ENCODE data around the gene ZNF81. TPM values are rescaled to one million over a fixed set of nuclear protein-coding genes. Genes with fewer than 3 reads are reported as not detected.
"Not testable (repeated sequence)": the region's sequence is repeated elsewhere in the genome, so short reads cannot be mapped to it uniquely, and the experiment has no call there.

ZNF81 gene
- polyA plus RNA-seq, 2 of the 4 experiments (the other 2 are of a cell fraction) = 3.8 to 8.3 TPM

DNA sequence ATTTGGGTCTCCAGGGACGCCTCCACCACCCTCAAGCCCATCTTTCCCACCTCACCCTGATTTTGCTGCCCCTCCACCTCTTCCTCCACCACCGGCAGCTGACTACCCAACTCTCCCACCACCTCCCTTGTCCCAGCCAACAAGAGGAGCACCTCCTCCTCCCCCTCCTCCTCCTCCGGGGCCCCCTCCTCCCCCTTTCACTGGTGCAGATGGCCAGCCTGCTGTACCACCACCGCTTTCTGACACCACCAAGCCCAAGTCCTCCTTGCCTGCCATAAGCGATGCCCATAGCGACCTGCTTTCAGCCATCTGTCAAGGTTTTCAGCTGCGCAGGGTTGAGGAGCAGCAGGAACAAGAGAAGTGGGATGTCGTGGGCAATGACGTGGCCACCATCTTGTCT lies 32.4 kb upstream of the ZNF81 start:
- DNase-seq (ENCODE audit: low read depth in 1 of 2, low spot score in 1 of 2) (no peak), ATAC-seq (no peak), FAIRE-seq (no peak)
- no peak overlapping the region for H3K4me3 ChIP-seq
- POLR2A ChIA-PET = no interaction called here
- WGBS (ENCODE audit: missing lambda C conversion rate) = 82% methylated on average over 8 of the region's 9 CpGs
- TF ChIP-seq POLR2A (IDR thresholded peaks at IDR 0.05; ENCODE audit: low read length) = no peak
- TF ChIP-seq, protein P1, sequence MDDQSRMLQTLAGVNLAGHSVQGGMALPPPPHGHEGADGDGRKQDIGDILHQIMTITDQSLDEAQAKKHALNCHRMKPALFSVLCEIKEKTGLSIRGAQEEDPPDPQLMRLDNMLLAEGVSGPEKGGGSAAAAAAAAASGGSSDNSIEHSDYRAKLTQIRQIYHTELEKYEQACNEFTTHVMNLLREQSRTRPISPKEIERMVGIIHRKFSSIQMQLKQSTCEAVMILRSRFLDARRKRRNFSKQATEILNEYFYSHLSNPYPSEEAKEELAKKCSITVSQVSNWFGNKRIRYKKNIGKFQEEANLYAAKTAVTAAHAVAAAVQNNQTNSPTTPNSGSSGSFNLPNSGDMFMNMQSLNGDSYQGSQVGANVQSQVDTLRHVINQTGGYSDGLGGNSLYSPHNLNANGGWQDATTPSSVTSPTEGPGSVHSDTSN (IDR thresholded peaks at IDR 0.05) = no peak
- no peak overlapping the region for H3K4me2 ChIP-seq
- CTCF ChIA-PET = interaction anchor here (1.3 kb wide), 1 partner anchor 11 kb away, joined by 3 read pairs; no protein-coding TSS in a partner anchor
- H3K27ac ChIP-seq = no peak overlapping the region
- no peaks in the 10 kb centered on the region for H3K9me3 ChIP-seq
- no peaks in the 10 kb centered on the region for H3K4me1 ChIP-seq

DNA sequence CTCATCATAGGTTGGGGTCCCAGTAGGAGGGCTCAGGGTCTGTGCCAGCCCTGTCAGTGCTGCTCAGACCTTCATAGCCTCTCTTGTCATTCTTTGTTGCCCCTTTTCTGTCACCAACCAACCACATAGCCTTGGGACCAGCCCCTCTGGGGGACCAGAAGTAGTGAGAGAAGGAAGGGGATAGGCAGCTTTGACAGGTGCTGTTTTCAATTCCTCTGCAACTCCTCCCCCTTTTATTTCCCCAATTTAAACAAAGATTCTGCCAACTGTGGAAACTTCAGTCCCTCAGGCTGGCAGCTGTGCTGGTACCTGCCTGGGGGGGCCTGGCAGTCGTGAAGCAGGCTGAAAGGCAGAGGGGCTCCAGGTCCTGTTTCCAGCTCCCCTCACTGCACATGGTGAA lies 30.9 kb upstream of the ZNF81 start:
- H3K4me3 ChIP-seq; H3K27ac ChIP-seq; H3K4me1 ChIP-seq; FAIRE-seq; H3K4me2 ChIP-seq; POLR2A ChIA-PET; ATAC-seq; DNase-seq (ENCODE audit: low read depth in 1 of 2, low spot score in 1 of 2); H3K9me3 ChIP-seq: not testable (repeated sequence)
- WGBS (ENCODE audit: missing lambda C conversion rate) = 0% methylated on average over 1 of the region's 1 CpG
- CTCF ChIA-PET = interaction anchor here (2.3 kb wide), 1 partner anchor 10 kb away, joined by 6 read pairs; no protein-coding TSS in a partner anchor

DNA sequence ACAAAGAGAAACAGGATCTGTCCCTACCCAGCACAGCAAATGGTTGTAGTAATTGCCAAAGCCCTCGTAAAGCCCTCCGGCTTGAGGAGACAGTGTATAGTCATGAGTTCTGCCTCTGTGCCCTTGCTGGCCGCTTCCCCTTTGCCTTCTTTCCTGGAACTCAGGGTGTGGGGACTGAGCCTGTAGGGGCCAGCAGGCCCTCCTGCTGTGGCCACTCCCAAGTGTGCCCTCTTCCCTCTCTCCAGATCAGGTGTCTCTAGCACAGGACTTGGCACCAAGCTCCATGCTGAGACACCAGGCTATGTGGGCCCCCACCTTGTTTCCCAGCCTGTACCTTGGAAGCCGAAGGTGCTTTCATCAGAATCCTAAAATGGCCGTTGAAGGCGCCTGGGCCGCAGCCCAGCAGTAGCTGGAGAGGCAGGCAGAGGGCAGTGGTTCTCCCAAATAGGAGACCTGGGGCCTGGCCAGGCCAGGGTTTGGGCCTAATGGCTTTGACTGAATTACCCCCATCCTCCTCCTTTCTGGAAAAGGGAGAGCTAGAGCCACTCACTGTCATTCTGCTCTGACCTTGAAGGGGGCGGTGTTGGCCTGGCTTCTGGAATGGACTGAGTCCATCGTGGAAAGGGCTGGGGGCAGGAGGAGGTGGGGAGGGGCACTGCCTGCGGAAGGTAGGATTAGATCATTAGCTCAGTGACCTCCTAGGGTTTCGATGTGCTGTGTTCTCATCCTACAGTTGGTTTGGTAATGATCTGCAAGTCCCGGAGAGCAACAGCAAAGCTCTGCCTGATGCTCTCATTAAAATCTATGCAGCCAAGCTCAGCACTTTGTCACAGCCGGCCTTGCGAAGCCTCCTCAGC lies 30.1 kb upstream of the ZNF81 start:
- POLR2A ChIA-PET; FAIRE-seq; ATAC-seq; H3K27ac ChIP-seq; H3K4me3 ChIP-seq; H3K9me3 ChIP-seq; H3K4me2 ChIP-seq; H3K4me1 ChIP-seq; DNase-seq (ENCODE audit: low read depth in 1 of 2, low spot score in 1 of 2): not testable (repeated sequence)
- CTCF ChIA-PET = interaction anchor here (2.3 kb wide), 1 partner anchor 9 kb away, joined by 6 read pairs; no protein-coding TSS in a partner anchor
- 70% methylated on average over 9 of the region's 14 CpGs for WGBS (ENCODE audit: missing lambda C conversion rate)

GRCh38 chrX:47807272-47807538 lies 29.5 kb upstream of the ZNF81 start:
- H3K4me2 ChIP-seq; POLR2A ChIA-PET; DNase-seq (ENCODE audit: low read depth in 1 of 2, low spot score in 1 of 2); H3K4me1 ChIP-seq; H3K27ac ChIP-seq; FAIRE-seq; H3K4me3 ChIP-seq; H3K9me3 ChIP-seq; ATAC-seq: not testable (repeated sequence)
- CTCF ChIA-PET = interaction anchor here (2.3 kb wide), 1 partner anchor 8 kb away, joined by 6 read pairs; no protein-coding TSS in a partner anchor
- WGBS (ENCODE audit: missing lambda C conversion rate) = 43% methylated on average over 3 of the region's 3 CpGs

- WGBS (ENCODE audit: missing lambda C conversion rate) = 67% methylated on average over 10 of the region's 12 CpGs
- TF ChIP-seq CHD2 (IDR thresholded peaks at IDR 0.05; ENCODE audit: low read length, partially characterized antibody) (no peak), CHD4 (IDR thresholded peaks at IDR 0.05; ENCODE audit: borderline replicate concordance) (no peak), RARB (CRISPR knock-in tag; IDR thresholded peaks at IDR 0.05) (no peak), SMC3 (IDR thresholded peaks at IDR 0.05) (no peak), RCOR1 (IDR thresholded peaks at IDR 0.05; ENCODE audit: low read depth, low read length) (no peak), GATA3 (IDR thresholded peaks at IDR 0.05; ENCODE audit: borderline replicate concordance) (no peak), KDM5A (IDR thresholded peaks at IDR 0.05) (no peak), NR3C1 (IDR thresholded peaks at IDR 0.05) (no peak), MAX (IDR thresholded peaks at IDR 0.05) (no peak), HOXA7 (CRISPR knock-in tag; IDR thresholded peaks at IDR 0.05) (no peak), KDM1A (IDR thresholded peaks at IDR 0.05; ENCODE audit: low read depth) (no peak), EHMT2 (IDR thresholded peaks at IDR 0.05; ENCODE audit: low read depth) (no peak)
- TF ChIP-seq, protein P2, sequence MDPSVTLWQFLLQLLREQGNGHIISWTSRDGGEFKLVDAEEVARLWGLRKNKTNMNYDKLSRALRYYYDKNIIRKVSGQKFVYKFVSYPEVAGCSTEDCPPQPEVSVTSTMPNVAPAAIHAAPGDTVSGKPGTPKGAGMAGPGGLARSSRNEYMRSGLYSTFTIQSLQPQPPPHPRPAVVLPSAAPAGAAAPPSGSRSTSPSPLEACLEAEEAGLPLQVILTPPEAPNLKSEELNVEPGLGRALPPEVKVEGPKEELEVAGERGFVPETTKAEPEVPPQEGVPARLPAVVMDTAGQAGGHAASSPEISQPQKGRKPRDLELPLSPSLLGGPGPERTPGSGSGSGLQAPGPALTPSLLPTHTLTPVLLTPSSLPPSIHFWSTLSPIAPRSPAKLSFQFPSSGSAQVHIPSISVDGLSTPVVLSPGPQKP (IDR thresholded peaks at IDR 0.05; ENCODE audit: low read depth, low read length) = no peak
- POLR2A ChIA-PET = no interaction called here
- Histone ChIP-seq H3K27ac (no peak overlapping the region), H3K9me3 (no peaks in the 10 kb centered on the region), H3K4me3 (no peak overlapping the region), H3K4me1 (no peaks in the 10 kb centered on the region), H3K4me2 (no peak overlapping the region)
- ATAC-seq (no peak), DNase-seq (ENCODE audit: low read depth in 1 of 2, low spot score in 1 of 2) (no peak), FAIRE-seq (no peak)
- CTCF ChIA-PET = interaction anchor here (2.3 kb wide), 1 partner anchor 8 kb away, joined by 6 read pairs; no protein-coding TSS in a partner anchor
These were observed 29.2 kb upstream of the ZNF81 start for GRCh38 chrX:47807548-47807947.

Measured in A549 (cell line).